Liver (tissue), 9 donors: Measurements from ENCODE around the gene CLCNKB. TPM values are rescaled to one million over a fixed set of nuclear protein-coding genes. Genes with fewer than 3 reads are reported as not detected.
"Not testable (repeated sequence)": the region's sequence is repeated elsewhere in the genome, so short reads cannot be mapped to it uniquely, and the experiment has no call there.

Experiments used
- DNase-seq: peaks from one replicate; pipeline ENCODE4 v3.0.0-alpha.2; 2017; ENCODE audit warnings: low spot score
- H3K27ac ChIP-seq, 2 donors: one replicate each; pipeline ENCODE4 v1.7.0; 2013; ENCODE audit warnings: inconsistent platforms in 2 of 2, low read length in 2 of 2, control low read depth in 1 of 2, low read depth in 1 of 2, mild to moderate bottlenecking in 1 of 2
- H3K27me3 ChIP-seq, 4 donors: one replicate each; pipeline versions ENCODE4 v1.6.1 to v1.7.0; 2013; ENCODE audit warnings: low read length in 3 of 4, inconsistent platforms in 1 of 4, mild to moderate bottlenecking in 1 of 4, moderate library complexity in 1 of 4; ENCODE audit not compliant: control insufficient read depth in 4 of 4, insufficient read depth in 4 of 4
- H3K36me3 ChIP-seq, 4 donors: one replicate each; pipeline versions ENCODE4 v1.6.1 to v1.7.0; 2013; ENCODE audit warnings: low read length in 3 of 4, mild to moderate bottlenecking in 3 of 4, low read depth in 1 of 4, moderate library complexity in 1 of 4; ENCODE audit not compliant: control insufficient read depth in 4 of 4, insufficient read depth in 3 of 4
- H3K4me1 ChIP-seq, 4 donors: one replicate each; pipeline versions ENCODE4 v1.6.1 to v1.7.0; 2013; ENCODE audit warnings: low read length in 3 of 4, mild to moderate bottlenecking in 3 of 4, moderate library complexity in 1 of 4; ENCODE audit not compliant: control insufficient read depth in 4 of 4, insufficient read depth in 4 of 4
- H3K4me3 ChIP-seq, 3 donors: one replicate each; pipeline versions ENCODE4 v1.6.1 to v1.7.0; 2013; ENCODE audit warnings: low read length in 3 of 3, control low read depth in 1 of 3, low read depth in 1 of 3, mild to moderate bottlenecking in 1 of 3
- H3K9ac ChIP-seq, 2 donors: one replicate each; pipeline ENCODE4 v1.7.0; 2013; ENCODE audit warnings: low read length in 2 of 2, mild to moderate bottlenecking in 2 of 2, moderate library complexity in 2 of 2, control low read depth in 1 of 2, low read depth in 1 of 2
- H3K9me3 ChIP-seq, 4 donors: one replicate each; pipeline versions ENCODE4 v1.6.1 to v1.7.0; 2013; ENCODE audit warnings: low read length in 3 of 4; ENCODE audit not compliant: control insufficient read depth in 4 of 4
- EGR1 ChIP-seq, 2 donors: IDR thresholded peaks; 2 replicates each; pipeline ENCODE4 v1.6.1; 2016 to 2018; ENCODE audit warnings: antibody characterized with exemption in 2 of 2, low read depth in 2 of 2
- FOXA1 ChIP-seq: IDR thresholded peaks from 2 replicates; pipeline ENCODE4 v1.6.1; 2016; ENCODE audit warnings: antibody characterized with exemption
- FOXA2 ChIP-seq: IDR thresholded peaks from 2 replicates; pipeline ENCODE4 v1.6.1; 2016; ENCODE audit warnings: antibody characterized with exemption
- GABPA ChIP-seq, 2 donors: IDR thresholded peaks in 1 of 2; conservative IDR thresholded peaks in 1 of 2; 2 replicates each; pipeline ENCODE4 v1.6.1; 2016; ENCODE audit warnings: antibody characterized with exemption in 2 of 2, mild to moderate bottlenecking in 1 of 2, moderate library complexity in 1 of 2
- HNF4A ChIP-seq, 2 donors: conservative IDR thresholded peaks; 2 replicates each; pipeline ENCODE4 v1.6.1; 2016; ENCODE audit warnings: antibody characterized with exemption in 2 of 2, mild to moderate bottlenecking in 2 of 2
- HNF4G ChIP-seq: IDR thresholded peaks from 2 replicates; pipeline ENCODE4 v1.6.1; 2016; ENCODE audit warnings: antibody characterized with exemption
- JUND ChIP-seq, 2 donors: IDR thresholded peaks; 2 replicates each; pipeline ENCODE4 v1.6.1; 2016; ENCODE audit warnings: antibody characterized with exemption in 2 of 2
- NR2F2 ChIP-seq: IDR thresholded peaks from 2 replicates; pipeline ENCODE4 v1.6.1; 2016; ENCODE audit warnings: antibody characterized with exemption
- RAD21 ChIP-seq, 2 donors: IDR thresholded peaks; 2 replicates each; pipeline ENCODE4 v1.6.1; 2016; ENCODE audit warnings: antibody characterized with exemption in 2 of 2, mild to moderate bottlenecking in 2 of 2
- RXRA ChIP-seq, 2 donors: IDR thresholded peaks; 2 replicates each; pipeline ENCODE4 v1.6.1; 2017 to 2018; ENCODE audit warnings: antibody characterized with exemption in 2 of 2, mild to moderate bottlenecking in 1 of 2
- SP1 ChIP-seq: IDR thresholded peaks from 2 replicates; pipeline ENCODE4 v1.6.1; 2018; ENCODE audit warnings: antibody characterized with exemption, mild to moderate bottlenecking
- TAF1 ChIP-seq: conservative IDR thresholded peaks from 2 replicates; pipeline ENCODE4 v1.6.1; 2016; ENCODE audit warnings: antibody characterized with exemption, mild to moderate bottlenecking
- YY1 ChIP-seq: IDR thresholded peaks from 2 replicates; pipeline ENCODE4 v1.6.1; 2016; ENCODE audit warnings: antibody characterized with exemption, mild to moderate bottlenecking
- WGBS: extraction: QIAGEN DNeasy Blood & Tissue Kit; methylation state at CpG from one replicate; pipeline ENCODE4 v1.1.7; 2013; 5-methylcytosine and 5-hydroxymethylcytosine counted together
- polyA plus RNA-seq, 2 donors: library from polyadenylated mRNA; stranded (reverse) in 1 of 2; unstranded in 1 of 2; fragments of 200-250 nt in 1 of 2; fragments of >200 nt in 1 of 2; fragmentation: Nextera tagmentation in 1 of 2; extraction: Ambion mirVana in 1 of 2; gene quantifications; one replicate each; pipeline versions ENCODE4 v1.2.1 to v1.2.3, GENCODE V29; 2013 to 2015
- total RNA-seq, 2 donors: library from RNA; depleted of rRNA; stranded (reverse); fragments of >200 nt; gene quantifications; one replicate each; pipeline ENCODE4 v1.2.3, GENCODE V29; 2014
- TF ChIP-seq, protein P1 (sequence below): fragments of 150-350 bp; IDR thresholded peaks from 2 replicates; pipeline ENCODE4 v1.5.1; 2017; ENCODE audit warnings: improper control_type of control experiment, low read depth, low read length; ENCODE audit not compliant: missing input control
- TF ChIP-seq, protein P2 (sequence below): IDR thresholded peaks from 2 replicates; pipeline ENCODE4 v1.6.1; 2016; ENCODE audit warnings: antibody characterized with exemption
- TF ChIP-seq, protein P3 (sequence below): IDR thresholded peaks from 2 replicates; pipeline ENCODE4 v1.6.1; 2016; ENCODE audit warnings: antibody characterized with exemption, mild to moderate bottlenecking
- TF ChIP-seq, protein P4 (sequence below): IDR thresholded peaks from 2 replicates; pipeline ENCODE4 v1.6.1; 2016; ENCODE audit warnings: antibody characterized with exemption
- TF ChIP-seq, protein P5 (sequence below): IDR thresholded peaks from 2 replicates; pipeline ENCODE4 v1.6.1; 2016; ENCODE audit warnings: antibody characterized with exemption
- donor health status: healthy.
- donor health status: healthy.
- donor health status: healthy.
- donor health status: healthy.
- donor health status: healthy.

The CLCNKB gene
- total and polyA plus RNA-seq, 4 donors = not detected

DNA sequence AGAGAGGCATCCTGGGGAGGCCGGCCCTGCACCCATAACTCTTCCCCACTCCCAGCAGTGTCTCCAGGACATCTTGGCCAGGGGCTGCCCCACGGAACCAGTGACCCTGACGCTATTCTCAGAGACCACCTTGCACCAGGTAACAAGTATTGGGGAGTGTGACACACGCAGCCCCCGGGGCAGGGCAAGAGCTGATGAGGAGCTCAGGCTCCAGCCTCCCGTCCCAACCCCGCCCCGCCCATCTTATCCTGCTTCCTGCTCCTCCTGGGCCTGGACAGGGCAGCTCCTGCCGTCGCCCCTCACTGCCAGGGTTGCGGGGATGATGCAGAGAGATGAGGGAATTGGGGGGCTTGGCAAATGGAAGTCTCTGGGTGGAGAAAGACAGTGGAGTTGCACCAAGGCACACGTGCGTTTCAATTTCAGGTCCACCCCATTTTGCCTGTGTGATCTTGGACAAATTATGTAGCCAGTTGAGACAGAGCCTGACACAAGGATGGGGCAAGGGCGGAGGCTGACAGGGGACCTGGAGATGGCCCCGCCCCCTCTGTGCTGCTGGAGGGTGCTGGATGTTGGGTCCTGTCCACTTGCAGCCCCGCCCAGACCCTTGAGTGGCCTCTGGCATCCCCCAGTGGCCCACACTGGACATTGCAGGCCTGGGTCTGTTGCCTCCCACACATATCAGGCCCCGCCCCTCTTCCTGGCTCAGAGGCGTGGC lies 11.0 kb upstream of the CLCNKB start:
- TF ChIP-seq SP1 (peak; percentile 33), GABPA (IDR thresholded peaks at IDR 0.05 in 1 of 2, conservative IDR thresholded peaks at IDR 0.05 in 1 of 2) (no peak), FOXA1 (no peak), NR2F2 (no peak), JUND (IDR thresholded peaks at IDR 0.05) (no peak), YY1 (no peak), RXRA (IDR thresholded peaks at IDR 0.05) (no peak), RAD21 (IDR thresholded peaks at IDR 0.05) (peak; percentile 87 to 97), TAF1 (no peak), FOXA2 (no peak), HNF4A (conservative IDR thresholded peaks at IDR 0.05) (peak in 1 of 2 donors; percentile 10), HNF4G (no peak), EGR1 (IDR thresholded peaks at IDR 0.05; ENCODE audit: low read depth in 2 of 2) (no peak)
- TF ChIP-seq, protein P1, sequence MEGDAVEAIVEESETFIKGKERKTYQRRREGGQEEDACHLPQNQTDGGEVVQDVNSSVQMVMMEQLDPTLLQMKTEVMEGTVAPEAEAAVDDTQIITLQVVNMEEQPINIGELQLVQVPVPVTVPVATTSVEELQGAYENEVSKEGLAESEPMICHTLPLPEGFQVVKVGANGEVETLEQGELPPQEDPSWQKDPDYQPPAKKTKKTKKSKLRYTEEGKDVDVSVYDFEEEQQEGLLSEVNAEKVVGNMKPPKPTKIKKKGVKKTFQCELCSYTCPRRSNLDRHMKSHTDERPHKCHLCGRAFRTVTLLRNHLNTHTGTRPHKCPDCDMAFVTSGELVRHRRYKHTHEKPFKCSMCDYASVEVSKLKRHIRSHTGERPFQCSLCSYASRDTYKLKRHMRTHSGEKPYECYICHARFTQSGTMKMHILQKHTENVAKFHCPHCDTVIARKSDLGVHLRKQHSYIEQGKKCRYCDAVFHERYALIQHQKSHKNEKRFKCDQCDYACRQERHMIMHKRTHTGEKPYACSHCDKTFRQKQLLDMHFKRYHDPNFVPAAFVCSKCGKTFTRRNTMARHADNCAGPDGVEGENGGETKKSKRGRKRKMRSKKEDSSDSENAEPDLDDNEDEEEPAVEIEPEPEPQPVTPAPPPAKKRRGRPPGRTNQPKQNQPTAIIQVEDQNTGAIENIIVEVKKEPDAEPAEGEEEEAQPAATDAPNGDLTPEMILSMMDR = peak; percentile 98
- TF ChIP-seq, protein P2, sequence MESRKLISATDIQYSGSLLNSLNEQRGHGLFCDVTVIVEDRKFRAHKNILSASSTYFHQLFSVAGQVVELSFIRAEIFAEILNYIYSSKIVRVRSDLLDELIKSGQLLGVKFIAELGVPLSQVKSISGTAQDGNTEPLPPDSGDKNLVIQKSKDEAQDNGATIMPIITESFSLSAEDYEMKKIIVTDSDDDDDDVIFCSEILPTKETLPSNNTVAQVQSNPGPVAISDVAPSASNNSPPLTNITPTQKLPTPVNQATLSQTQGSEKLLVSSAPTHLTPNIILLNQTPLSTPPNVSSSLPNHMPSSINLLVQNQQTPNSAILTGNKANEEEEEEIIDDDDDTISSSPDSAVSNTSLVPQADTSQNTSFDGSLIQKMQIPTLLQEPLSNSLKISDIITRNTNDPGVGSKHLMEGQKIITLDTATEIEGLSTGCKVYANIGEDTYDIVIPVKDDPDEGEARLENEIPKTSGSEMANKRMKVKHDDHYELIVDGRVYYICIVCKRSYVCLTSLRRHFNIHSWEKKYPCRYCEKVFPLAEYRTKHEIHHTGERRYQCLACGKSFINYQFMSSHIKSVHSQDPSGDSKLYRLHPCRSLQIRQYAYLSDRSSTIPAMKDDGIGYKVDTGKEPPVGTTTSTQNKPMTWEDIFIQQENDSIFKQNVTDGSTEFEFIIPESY = no peak
- TF ChIP-seq, protein P3, sequence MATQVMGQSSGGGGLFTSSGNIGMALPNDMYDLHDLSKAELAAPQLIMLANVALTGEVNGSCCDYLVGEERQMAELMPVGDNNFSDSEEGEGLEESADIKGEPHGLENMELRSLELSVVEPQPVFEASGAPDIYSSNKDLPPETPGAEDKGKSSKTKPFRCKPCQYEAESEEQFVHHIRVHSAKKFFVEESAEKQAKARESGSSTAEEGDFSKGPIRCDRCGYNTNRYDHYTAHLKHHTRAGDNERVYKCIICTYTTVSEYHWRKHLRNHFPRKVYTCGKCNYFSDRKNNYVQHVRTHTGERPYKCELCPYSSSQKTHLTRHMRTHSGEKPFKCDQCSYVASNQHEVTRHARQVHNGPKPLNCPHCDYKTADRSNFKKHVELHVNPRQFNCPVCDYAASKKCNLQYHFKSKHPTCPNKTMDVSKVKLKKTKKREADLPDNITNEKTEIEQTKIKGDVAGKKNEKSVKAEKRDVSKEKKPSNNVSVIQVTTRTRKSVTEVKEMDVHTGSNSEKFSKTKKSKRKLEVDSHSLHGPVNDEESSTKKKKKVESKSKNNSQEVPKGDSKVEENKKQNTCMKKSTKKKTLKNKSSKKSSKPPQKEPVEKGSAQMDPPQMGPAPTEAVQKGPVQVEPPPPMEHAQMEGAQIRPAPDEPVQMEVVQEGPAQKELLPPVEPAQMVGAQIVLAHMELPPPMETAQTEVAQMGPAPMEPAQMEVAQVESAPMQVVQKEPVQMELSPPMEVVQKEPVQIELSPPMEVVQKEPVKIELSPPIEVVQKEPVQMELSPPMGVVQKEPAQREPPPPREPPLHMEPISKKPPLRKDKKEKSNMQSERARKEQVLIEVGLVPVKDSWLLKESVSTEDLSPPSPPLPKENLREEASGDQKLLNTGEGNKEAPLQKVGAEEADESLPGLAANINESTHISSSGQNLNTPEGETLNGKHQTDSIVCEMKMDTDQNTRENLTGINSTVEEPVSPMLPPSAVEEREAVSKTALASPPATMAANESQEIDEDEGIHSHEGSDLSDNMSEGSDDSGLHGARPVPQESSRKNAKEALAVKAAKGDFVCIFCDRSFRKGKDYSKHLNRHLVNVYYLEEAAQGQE = no peak
- TF ChIP-seq, protein P4, sequence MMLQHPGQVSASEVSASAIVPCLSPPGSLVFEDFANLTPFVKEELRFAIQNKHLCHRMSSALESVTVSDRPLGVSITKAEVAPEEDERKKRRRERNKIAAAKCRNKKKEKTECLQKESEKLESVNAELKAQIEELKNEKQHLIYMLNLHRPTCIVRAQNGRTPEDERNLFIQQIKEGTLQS = no peak
- TF ChIP-seq, protein P5, sequence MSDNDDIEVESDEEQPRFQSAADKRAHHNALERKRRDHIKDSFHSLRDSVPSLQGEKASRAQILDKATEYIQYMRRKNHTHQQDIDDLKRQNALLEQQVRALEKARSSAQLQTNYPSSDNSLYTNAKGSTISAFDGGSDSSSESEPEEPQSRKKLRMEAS = no peak
- Histone ChIP-seq H3K4me3 (no peak overlapping the region), H3K9me3 (no peaks in the 10 kb centered on the region), H3K27me3 (peaks cover 0 to 2% (median 0%) of the 10 kb centered on the region in 4 donors), H3K36me3 (no peaks in the 10 kb centered on the region), H3K4me1 (no peaks in the 10 kb centered on the region), H3K9ac (no peak overlapping the region), H3K27ac (no peak overlapping the region)
- 55% methylated on average over 18 of the region's 18 CpGs for WGBS
- DNase-seq = peak; percentile 78

DNA sequence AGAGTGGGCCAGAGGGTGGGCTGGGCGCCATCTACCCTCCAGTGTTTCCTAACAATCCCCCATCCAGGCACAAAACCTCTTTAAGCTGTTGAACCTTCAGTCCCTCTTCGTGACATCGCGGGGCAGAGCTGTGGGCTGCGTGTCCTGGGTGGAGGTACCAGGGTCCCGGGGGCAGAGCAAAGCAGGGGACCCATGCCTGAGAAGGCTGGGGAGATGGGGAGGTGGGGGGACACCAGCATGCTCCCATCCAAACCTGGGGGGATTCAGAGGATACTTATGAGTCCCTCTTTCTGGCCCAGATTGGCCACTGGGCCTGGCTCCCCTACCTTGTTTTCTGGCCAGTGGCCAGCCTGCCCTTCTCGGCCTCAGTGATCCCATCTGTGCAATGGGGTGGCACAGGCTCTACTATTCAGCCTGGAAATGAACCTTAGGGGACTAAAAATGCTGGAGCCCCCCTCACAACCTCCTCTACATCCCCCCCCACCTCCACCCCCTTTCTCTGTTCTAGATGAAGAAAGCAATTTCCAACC lies 10.4 kb upstream of the CLCNKB start:
- not testable (repeated sequence) for H3K9me3 ChIP-seq, H3K4me1 ChIP-seq, H3K4me3 ChIP-seq, H3K9ac ChIP-seq, DNase-seq, H3K36me3 ChIP-seq, H3K27me3 ChIP-seq, H3K27ac ChIP-seq
- 60% methylated on average over 7 of the region's 7 CpGs for WGBS

DNA sequence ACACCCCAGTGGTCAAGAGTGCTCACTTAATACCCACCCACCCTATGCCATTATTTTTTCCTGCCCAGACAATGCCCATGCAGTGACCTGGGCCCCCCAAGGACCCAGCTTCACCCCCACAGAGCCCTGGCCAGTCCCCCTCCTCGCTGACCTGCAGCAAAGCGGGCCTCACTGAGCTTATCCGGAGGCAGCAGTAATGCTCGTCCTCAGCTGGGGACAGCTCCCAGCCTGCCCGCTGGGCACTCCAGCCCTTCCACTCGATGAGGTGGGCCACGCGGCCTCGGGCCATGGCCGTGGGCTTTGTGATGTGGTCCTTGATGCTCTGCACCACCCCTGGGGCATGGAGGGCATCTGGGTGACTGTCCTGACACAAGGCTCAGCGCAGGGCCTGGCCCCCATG lies 7.1 kb upstream of the CLCNKB start:
- not testable (repeated sequence) for H3K27ac ChIP-seq, H3K4me1 ChIP-seq, H3K9ac ChIP-seq, H3K9me3 ChIP-seq, H3K27me3 ChIP-seq, H3K36me3 ChIP-seq, DNase-seq, H3K4me3 ChIP-seq
- 91% methylated on average over 10 of the region's 11 CpGs for WGBS
